ENCODE measurements around the gene ACADSB. TPM values are rescaled to one million over a fixed set of nuclear protein-coding genes. Genes with fewer than 3 reads are reported as not detected.

The ACADSB gene
- total and polyA plus RNA-seq, 10 of the 15 experiments (the other 5 are each of a cell fraction or from before 2014, with no cell fraction given), result 10.8 to 24.0 (median 15.0) TPM

DNA sequence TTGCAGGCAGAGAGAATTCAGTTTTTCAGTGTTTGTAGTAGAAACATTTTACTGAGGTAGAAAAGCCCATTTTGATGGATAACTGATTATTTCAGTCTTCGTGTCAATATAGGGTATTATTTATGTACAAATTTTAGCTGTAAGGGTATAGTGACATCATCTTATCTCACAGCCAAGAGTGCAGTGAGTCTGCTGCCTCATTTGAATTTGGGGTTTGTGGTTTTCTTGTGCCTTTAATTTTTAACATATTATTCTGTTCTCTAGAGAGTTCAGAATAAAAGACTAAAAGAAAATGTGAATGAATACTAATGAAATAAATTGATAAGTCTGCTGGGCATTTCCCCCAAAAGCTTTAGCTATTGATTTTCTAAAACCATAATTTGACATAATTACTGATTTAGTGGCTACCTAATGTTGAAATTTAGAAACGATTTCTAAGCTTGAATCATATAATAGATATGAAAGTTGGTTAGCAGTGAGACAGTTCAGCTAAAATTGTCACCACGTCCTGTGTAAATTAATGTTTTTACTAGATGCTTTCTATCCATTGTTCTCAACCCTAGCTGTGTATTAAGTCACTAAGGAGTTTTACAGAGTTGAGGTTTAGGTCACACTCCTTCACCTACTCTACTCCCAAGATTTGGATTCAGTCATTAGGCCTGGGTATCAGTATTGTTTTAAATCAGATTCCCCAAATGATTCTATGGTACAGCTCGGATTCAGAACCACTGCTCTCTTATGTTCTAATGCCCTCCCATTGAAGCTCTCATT, 37.3 kb downstream of the ACADSB start:
- in situ Hi-C loops (cut with MboI) (no loop called here), intact Hi-C loops (cut with micrococcal nuclease; ENCODE audit: unreplicated experiment) (loop anchor here (2.0 kb wide), 1 partner anchor 87 kb away; no protein-coding TSS in a partner anchor)
- H3K4me1 ChIP-seq (ENCODE audit: control insufficient read depth, insufficient read depth, low read length), result no peaks in the 10 kb centered on the region
- WGBS (ENCODE audit: insufficient coverage, insufficient replicate concordance, low lambda C conversion rate, missing lambda C conversion rate), result 30% methylated on average over 4 of the region's 4 CpGs
- H3K27ac ChIP-seq (ENCODE audit: control insufficient read depth, insufficient read depth), result no peak overlapping the region
- ATAC-seq (peak; percentile 45), DNase-seq (ENCODE audit: low read depth, low spot score) (no peak), FAIRE-seq (no peak)
- TF ChIP-seq RUNX3 (IDR thresholded peaks at IDR 0.05; ENCODE audit: low read length) (0 out of 2 replicates have a peak, but pooled peaks have one; percentile 12), SMAD5 (IDR thresholded peaks at IDR 0.05; ENCODE audit: low read depth) (no peak)
- H3K36me3 ChIP-seq (ENCODE audit: control insufficient read depth in 2 of 2, insufficient read depth in 2 of 2, low read length in 1 of 2), result no peaks in the 10 kb centered on the region; a peak in 1 of 4 replicates
- no peak overlapping the region for H3K4me2 ChIP-seq (ENCODE audit: control insufficient read depth, insufficient read depth)
- BruUV-seq (replicated peaks), result no TSS peak
- ChIA-PET CTCF (interaction anchor here (0.9 to 5.5 kb wide), 10 partner anchors 24 to 516 kb away, joined by 3 to 42 read pairs (median 3); no protein-coding TSS in a partner anchor), SMC1A (ENCODE audit: uncharacterized antibody, unreplicated experiment) (interaction anchor here (0.6 to 2.5 kb wide), 8 partner anchors 12 to 689 kb away, joined by 3 to 9 read pairs (median 3); no protein-coding TSS in a partner anchor), POLR2A (interaction anchor here (0.5 kb wide), 1 partner anchor 289 kb away, joined by 4 read pairs; no protein-coding TSS in a partner anchor), RAD21 (ENCODE audit: unreplicated experiment) (interaction anchor here (1.0 to 2.4 kb wide), 4 partner anchors 335 to 514 kb away, joined by 3 to 12 read pairs (median 4); no protein-coding TSS in a partner anchor)
- H3K4me3 ChIP-seq, result no peak overlapping the region
- no peak overlapping the region for H2AFZ ChIP-seq (ENCODE audit: control insufficient read depth, low read depth, low read length)
- H3K9ac ChIP-seq (ENCODE audit: control insufficient read depth, insufficient read depth, low read length), result no peak overlapping the region
- no peaks in the 10 kb centered on the region for H4K20me1 ChIP-seq (ENCODE audit: control insufficient read depth, insufficient read depth)
- H3K27me3 ChIP-seq (replicated peaks in 1 of 2; ENCODE audit: control insufficient read depth in 2 of 2, insufficient read depth in 2 of 2, low read length in 1 of 2), result no peaks in the 10 kb centered on the region
- H3K79me2 ChIP-seq (ENCODE audit: control insufficient read depth, insufficient read depth, low read length), result no peaks in the 10 kb centered on the region
- no peaks in the 10 kb centered on the region for H3K9me3 ChIP-seq (replicated peaks; ENCODE audit: control insufficient read depth, insufficient read depth, low read length)

DNA sequence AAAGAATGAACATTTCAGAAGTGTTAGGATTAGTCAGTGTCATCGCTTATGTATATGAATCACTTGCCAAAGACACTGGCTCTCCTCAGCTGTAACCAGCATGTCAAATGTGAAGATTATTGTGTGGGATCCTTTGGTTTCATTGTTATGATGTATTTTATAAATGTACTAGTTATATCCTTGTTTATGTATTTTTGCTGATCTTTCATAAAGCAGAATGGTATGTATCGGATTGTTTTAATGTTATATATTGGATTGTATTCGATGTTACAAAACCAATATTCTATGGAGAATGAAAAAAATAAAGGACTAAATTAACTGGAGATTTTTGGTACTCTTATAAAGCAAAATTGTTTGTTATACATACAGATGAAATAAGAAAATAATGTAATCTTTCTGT, 49.2 kb downstream of the ACADSB start:
- POLR2A ChIA-PET, result no interaction called here
- BruUV-seq (replicated peaks), result no TSS peak

More for the DNA sequence above, 49.2 kb downstream of the ACADSB start:
- Histone ChIP-seq H3K27me3 (replicated peaks in 1 of 2; ENCODE audit: control insufficient read depth in 2 of 2, insufficient read depth in 2 of 2, low read length in 1 of 2) (no peaks in the 10 kb centered on the region), H3K9ac (ENCODE audit: control insufficient read depth, insufficient read depth, low read length) (no peak overlapping the region), H3K36me3 (ENCODE audit: control insufficient read depth in 2 of 2, insufficient read depth in 2 of 2, low read length in 1 of 2) (no peaks in the 10 kb centered on the region), H3K4me2 (ENCODE audit: control insufficient read depth, insufficient read depth) (no peak overlapping the region), H3K4me1 (ENCODE audit: control insufficient read depth, insufficient read depth, low read length) (no peaks in the 10 kb centered on the region), H3K79me2 (ENCODE audit: control insufficient read depth, insufficient read depth, low read length) (no peaks in the 10 kb centered on the region), H3K9me3 (replicated peaks; ENCODE audit: control insufficient read depth, insufficient read depth, low read length) (no peaks in the 10 kb centered on the region), H3K4me3 (no peak overlapping the region), H2AFZ (ENCODE audit: control insufficient read depth, low read depth, low read length) (no peak overlapping the region), H4K20me1 (ENCODE audit: control insufficient read depth, insufficient read depth) (no peaks in the 10 kb centered on the region), H3K27ac (ENCODE audit: control insufficient read depth, insufficient read depth) (no peak overlapping the region)
- ChIA-PET SMC1A (ENCODE audit: uncharacterized antibody, unreplicated experiment) (interaction anchor here (0.9 kb wide), 1 partner anchor 15 kb away, joined by 3 read pairs; no protein-coding TSS in a partner anchor), CTCF (no interaction called here), RAD21 (ENCODE audit: unreplicated experiment) (no interaction called here)
- ATAC-seq (no peak), FAIRE-seq (no peak), DNase-seq (ENCODE audit: low read depth, low spot score) (no peak)
- WGBS (ENCODE audit: insufficient coverage, insufficient replicate concordance, low lambda C conversion rate, missing lambda C conversion rate), result 79% methylated on average over 3 of the region's 3 CpGs
- TF ChIP-seq EED (IDR thresholded peaks at IDR 0.05; ENCODE audit: low read depth) (no peak), JUND (IDR thresholded peaks at IDR 0.05; ENCODE audit: low read depth, low read length) (no peak), ZZZ3 (IDR thresholded peaks at IDR 0.05; ENCODE audit: control insufficient read depth, insufficient read length, low read depth) (no peak), PML (IDR thresholded peaks at IDR 0.05; ENCODE audit: low read length) (no peak), TCF12 (IDR thresholded peaks at IDR 0.05; ENCODE audit: low read depth, low read length) (no peak), ATF7 (IDR thresholded peaks at IDR 0.05; ENCODE audit: low read depth) (no peak)
- TF ChIP-seq, protein P1, sequence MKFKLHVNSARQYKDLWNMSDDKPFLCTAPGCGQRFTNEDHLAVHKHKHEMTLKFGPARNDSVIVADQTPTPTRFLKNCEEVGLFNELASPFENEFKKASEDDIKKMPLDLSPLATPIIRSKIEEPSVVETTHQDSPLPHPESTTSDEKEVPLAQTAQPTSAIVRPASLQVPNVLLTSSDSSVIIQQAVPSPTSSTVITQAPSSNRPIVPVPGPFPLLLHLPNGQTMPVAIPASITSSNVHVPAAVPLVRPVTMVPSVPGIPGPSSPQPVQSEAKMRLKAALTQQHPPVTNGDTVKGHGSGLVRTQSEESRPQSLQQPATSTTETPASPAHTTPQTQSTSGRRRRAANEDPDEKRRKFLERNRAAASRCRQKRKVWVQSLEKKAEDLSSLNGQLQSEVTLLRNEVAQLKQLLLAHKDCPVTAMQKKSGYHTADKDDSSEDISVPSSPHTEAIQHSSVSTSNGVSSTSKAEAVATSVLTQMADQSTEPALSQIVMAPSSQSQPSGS (IDR thresholded peaks at IDR 0.05; ENCODE audit: low read length), result no peak
- TF ChIP-seq, protein P2, sequence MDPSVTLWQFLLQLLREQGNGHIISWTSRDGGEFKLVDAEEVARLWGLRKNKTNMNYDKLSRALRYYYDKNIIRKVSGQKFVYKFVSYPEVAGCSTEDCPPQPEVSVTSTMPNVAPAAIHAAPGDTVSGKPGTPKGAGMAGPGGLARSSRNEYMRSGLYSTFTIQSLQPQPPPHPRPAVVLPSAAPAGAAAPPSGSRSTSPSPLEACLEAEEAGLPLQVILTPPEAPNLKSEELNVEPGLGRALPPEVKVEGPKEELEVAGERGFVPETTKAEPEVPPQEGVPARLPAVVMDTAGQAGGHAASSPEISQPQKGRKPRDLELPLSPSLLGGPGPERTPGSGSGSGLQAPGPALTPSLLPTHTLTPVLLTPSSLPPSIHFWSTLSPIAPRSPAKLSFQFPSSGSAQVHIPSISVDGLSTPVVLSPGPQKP (IDR thresholded peaks at IDR 0.05; ENCODE audit: low read depth, low read length), result no peak
- TF ChIP-seq, protein P3, sequence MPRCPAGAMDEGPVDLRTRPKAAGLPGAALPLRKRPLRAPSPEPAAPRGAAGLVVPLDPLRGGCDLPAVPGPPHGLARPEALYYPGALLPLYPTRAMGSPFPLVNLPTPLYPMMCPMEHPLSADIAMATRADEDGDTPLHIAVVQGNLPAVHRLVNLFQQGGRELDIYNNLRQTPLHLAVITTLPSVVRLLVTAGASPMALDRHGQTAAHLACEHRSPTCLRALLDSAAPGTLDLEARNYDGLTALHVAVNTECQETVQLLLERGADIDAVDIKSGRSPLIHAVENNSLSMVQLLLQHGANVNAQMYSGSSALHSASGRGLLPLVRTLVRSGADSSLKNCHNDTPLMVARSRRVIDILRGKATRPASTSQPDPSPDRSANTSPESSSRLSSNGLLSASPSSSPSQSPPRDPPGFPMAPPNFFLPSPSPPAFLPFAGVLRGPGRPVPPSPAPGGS (IDR thresholded peaks at IDR 0.05; ENCODE audit: borderline replicate concordance, insufficient read depth, low read depth, low read length, poor library complexity, severe bottlenecking), result no peak
- in situ Hi-C loops (cut with MboI) (no loop called here), intact Hi-C loops (cut with micrococcal nuclease; ENCODE audit: unreplicated experiment) (no loop called here)
